ENCODE measurements around the gene TMEM47.

Gene TMEM47
- long read RNA-seq: 0 reads

DNA sequence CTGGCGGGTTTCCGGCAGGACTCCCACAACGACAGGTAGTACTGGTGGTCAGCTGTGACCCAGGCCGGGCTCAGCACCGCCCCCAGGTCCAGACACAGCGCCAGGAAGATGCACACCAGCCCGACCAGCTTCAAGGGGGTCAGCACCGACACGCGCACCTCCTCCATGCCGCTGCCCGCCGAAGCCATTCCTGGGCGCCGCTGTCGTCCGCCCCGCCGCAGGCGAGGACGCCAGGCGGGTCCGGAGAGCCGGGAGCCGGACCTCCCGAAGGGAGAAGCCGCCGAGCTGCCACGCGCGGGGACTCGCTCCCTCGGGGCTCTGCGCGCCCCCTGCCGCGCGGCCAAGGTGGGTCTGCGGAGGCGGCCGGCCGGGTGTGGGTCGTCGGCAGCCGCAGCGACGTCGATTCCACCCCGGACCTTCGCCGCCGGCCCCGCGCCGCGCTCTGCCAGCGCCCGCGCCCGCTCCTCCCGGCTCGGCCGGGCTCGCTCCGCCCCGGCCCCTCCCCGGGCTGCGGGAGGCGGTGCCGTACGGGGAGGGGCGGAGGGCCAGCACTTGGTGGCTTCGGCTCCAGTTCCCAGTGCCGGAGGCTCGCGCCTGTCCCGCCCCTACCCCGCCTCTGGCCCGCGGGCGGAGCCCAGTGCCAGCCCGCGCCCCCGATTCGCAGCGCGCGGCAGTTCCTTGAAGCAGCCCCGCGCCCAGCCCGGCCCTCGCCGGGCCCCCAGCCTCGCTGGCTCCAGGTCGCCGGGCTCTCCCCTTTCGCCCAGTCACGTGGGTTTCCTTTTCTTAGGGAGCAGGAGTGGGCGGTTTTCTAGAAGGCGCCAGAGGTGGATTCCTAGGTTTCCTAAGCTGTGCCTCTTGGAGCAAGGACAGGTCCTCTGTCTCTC, at the start of gene TMEM47:
TMEM47 (minus strand) TSS at position 444 of the 884 bp plus-strand sequence; CDS start at position 188, 256 bp downstream.
- Histone ChIP-seq H3K4me3 (replicated peaks; ENCODE audit: insufficient read depth, low read length) (peak within 1 kb of the TSS; percentile 23), H3K27me3 (ENCODE audit: insufficient read depth, poor library complexity, severe bottlenecking) (peaks cover 11% of the 10 kb centered on the region), H3K27ac (replicated peaks) (no peak within 1 kb of the TSS)
- peak in 1 of 2 experiments; percentile 10 for DNase-seq (ENCODE audit: low read depth in 1 of 2, low spot score in 1 of 2)
- TF ChIP-seq GABPA (IDR thresholded peaks at IDR 0.05; ENCODE audit: low read depth): no peak
- no peak for TF ChIP-seq SPI1 (IDR thresholded peaks at IDR 0.05; ENCODE audit: borderline replicate concordance, low read depth)
- TF ChIP-seq POLR2AphosphoS5 (IDR thresholded peaks at IDR 0.05; ENCODE audit: low read depth): no peak
- no peak for TF ChIP-seq REST (IDR thresholded peaks at IDR 0.05; ENCODE audit: insufficient replicate concordance, low read depth)
- TF ChIP-seq, protein P1, sequence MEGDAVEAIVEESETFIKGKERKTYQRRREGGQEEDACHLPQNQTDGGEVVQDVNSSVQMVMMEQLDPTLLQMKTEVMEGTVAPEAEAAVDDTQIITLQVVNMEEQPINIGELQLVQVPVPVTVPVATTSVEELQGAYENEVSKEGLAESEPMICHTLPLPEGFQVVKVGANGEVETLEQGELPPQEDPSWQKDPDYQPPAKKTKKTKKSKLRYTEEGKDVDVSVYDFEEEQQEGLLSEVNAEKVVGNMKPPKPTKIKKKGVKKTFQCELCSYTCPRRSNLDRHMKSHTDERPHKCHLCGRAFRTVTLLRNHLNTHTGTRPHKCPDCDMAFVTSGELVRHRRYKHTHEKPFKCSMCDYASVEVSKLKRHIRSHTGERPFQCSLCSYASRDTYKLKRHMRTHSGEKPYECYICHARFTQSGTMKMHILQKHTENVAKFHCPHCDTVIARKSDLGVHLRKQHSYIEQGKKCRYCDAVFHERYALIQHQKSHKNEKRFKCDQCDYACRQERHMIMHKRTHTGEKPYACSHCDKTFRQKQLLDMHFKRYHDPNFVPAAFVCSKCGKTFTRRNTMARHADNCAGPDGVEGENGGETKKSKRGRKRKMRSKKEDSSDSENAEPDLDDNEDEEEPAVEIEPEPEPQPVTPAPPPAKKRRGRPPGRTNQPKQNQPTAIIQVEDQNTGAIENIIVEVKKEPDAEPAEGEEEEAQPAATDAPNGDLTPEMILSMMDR (IDR thresholded peaks at IDR 0.05; ENCODE audit: insufficient read depth, low read length): no peak

DNA sequence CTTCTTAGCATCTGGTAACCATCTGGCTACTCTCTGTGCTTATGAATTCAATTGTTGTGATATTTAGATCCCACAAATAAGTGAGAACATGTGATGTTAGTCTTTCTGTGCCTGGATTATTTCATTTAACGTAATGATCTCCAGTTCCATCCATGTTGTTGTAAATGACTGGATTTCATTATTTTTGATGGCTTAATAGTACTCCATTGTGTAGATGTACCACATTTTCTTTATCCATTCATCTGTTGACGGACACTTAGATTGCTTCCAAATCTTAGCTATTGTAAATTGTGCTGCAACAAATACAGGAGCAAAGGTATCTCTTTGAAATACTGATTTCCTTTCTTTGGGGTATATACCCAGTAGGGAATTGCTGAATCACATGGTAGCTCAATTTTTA, 30.0 kb upstream of the TMEM47 start:
- Histone ChIP-seq H3K4me3 (replicated peaks; ENCODE audit: insufficient read depth, low read length) (no peak overlapping the region), H3K27ac (replicated peaks) (no peak overlapping the region), H3K27me3 (ENCODE audit: insufficient read depth, poor library complexity, severe bottlenecking) (no peaks in the 10 kb centered on the region)
- DNase-seq (ENCODE audit: low read depth in 1 of 2, low spot score in 1 of 2): no peak
- no peak for TF ChIP-seq GABPA (IDR thresholded peaks at IDR 0.05; ENCODE audit: low read depth)
- no peak for TF ChIP-seq SPI1 (IDR thresholded peaks at IDR 0.05; ENCODE audit: borderline replicate concordance, low read depth)
- TF ChIP-seq POLR2AphosphoS5 (IDR thresholded peaks at IDR 0.05; ENCODE audit: low read depth): no peak
- no peak for TF ChIP-seq REST (IDR thresholded peaks at IDR 0.05; ENCODE audit: insufficient replicate concordance, low read depth)
- TF ChIP-seq, protein P1 (IDR thresholded peaks at IDR 0.05; ENCODE audit: insufficient read depth, low read length): no peak

GRCh38 chrX:34659575-34659974, 2.5 kb upstream of the TMEM47 start:
- no peak for TF ChIP-seq SPI1 (IDR thresholded peaks at IDR 0.05; ENCODE audit: borderline replicate concordance, low read depth)
- TF ChIP-seq, protein P1 (IDR thresholded peaks at IDR 0.05; ENCODE audit: insufficient read depth, low read length): no peak
- TF ChIP-seq REST (IDR thresholded peaks at IDR 0.05; ENCODE audit: insufficient replicate concordance, low read depth): no peak
- TF ChIP-seq POLR2AphosphoS5 (IDR thresholded peaks at IDR 0.05; ENCODE audit: low read depth): no peak
- TF ChIP-seq GABPA (IDR thresholded peaks at IDR 0.05; ENCODE audit: low read depth): no peak
- H3K4me3 ChIP-seq (replicated peaks; ENCODE audit: insufficient read depth, low read length): no peak overlapping the region
- DNase-seq (ENCODE audit: low read depth in 1 of 2, low spot score in 1 of 2): no peak
- H3K27me3 ChIP-seq (ENCODE audit: insufficient read depth, poor library complexity, severe bottlenecking): peaks cover 11% of the 10 kb centered on the region
- H3K27ac ChIP-seq (replicated peaks): no peak overlapping the region

All from HL-60 (cell line).